HG02642 (cell line): Measurements from ENCODE around the gene INPPL1.

ENCODE experiments used
- ATAC-seq: cut with Tn5 transposase; IDR thresholded peaks from one replicate; pipeline ENCODE4 v1.9.1; 2021; ENCODE audit warnings: mild to moderate bottlenecking; ENCODE audit not compliant: unreplicated experiment, poor library complexity

INPPL1 gene

GRCh38 chr11:72231396-72232259, 7.1 kb downstream of the INPPL1 start:
- no peak for ATAC-seq

DNA sequence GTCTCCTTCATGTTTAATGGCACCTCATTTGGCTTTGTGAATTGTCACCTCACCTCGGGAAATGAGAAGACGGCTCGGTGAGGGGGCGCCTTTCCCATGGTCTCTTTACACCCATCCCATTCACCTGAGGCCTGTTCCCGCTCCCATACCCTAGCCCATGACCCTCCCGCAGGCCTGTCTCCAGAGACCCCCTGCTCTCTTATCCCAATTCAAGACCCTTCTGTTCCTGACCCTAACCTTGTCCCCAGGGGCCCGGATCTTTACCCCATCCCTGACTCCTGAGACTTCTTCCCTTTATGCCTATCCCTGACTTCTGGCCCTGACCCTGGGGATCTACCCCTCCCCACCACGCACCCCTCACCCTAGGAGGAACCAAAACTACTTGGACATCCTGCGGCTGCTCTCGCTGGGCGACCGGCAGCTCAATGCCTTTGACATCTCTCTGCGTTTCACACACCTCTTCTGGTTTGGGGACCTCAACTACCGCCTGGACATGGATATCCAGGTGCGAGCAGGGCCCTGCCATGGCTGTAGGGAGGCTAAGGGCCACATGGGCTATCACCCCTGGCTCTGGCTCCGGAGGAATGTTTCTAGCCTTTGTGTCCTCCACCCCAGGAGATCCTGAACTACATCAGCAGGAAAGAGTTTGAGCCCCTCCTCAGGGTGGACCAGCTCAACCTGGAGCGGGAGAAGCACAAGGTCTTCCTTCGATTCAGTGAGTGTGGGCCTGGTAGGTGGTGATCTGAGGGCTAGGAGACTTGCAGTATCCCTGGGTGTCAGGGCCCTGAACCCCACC, 7.9 kb downstream of the INPPL1 start:
- no peak for ATAC-seq

DNA sequence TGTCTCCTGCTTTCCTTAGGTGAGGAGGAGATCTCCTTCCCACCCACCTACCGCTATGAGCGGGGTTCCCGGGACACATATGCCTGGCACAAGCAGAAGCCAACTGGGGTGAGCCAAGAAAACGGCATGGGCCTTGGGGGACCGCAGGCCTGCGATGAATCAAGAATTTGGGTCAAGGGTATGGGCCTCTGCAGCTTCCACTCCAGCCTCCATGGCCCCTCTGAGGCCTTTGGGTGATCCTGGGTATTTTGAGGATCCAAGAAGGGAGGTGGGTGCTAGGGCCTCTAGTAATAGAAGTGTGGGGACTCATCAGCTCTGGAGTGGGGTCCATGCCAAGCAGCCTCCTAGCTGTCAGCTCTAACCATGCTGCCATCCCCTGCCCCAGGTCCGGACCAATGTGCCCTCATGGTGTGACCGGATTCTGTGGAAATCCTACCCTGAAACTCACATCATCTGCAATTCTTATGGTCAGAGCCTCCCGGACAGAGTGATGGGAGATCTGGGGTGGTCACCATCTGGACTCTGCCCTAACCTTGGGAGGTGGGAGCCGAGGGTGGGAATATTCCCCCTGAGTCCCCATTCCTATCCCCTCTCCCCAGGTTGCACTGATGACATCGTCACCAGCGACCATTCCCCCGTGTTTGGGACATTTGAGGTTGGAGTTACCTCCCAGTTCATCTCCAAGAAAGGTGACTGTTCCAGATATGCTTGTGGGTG, 8.6 kb downstream of the INPPL1 start:
- no peak for ATAC-seq

GRCh38 chr11:72233773-72234513, 9.4 kb downstream of the INPPL1 start:
- no peak for ATAC-seq

DNA sequence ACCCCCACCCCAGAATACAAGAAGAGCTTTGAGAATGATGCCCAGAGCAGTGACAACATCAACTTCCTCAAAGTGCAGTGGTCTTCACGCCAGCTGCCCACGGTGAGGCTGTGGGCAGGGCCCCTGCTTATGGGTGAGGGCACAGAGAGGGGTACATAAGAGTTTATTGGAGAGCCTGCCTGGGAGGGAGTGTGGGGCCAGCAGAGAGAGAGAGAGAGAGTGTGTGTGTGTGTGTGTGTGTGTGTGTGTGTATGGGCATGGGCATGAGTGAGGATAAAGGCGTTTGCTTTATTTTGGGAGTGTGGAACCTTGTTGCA, 9.9 kb downstream of the INPPL1 start:
- no peak for ATAC-seq

- no peak for ATAC-seq
Observed at GRCh38 chr11:72234920-72235319, 10.4 kb downstream of the INPPL1 start.

GRCh38 chr11:72235351-72236057, 10.9 kb downstream of the INPPL1 start:
- no peak for ATAC-seq

- no peak for ATAC-seq
Observed at GRCh38 chr11:72236083-72236697, 11.6 kb downstream of the INPPL1 start.

DNA sequence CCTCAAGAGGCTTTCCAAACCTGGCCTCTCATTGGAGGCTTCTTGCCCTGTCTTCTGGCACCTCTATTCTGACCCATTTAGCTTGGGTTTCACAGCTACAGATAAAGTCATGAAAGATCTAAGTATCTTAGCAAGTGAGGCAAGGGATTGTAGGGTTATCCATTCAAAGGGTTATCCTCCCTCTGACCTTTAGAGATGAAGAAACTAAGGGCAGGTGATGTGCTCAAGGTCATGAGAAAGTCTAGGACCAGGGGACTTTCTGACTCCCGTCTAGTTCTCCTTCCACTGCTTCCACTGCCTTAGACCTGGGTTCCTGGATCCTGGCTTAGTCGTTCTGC, 12.2 kb downstream of the INPPL1 start:
- ATAC-seq: no peak

GRCh38 chr11:72237112-72237931, 12.8 kb downstream of the INPPL1 start:
- no peak for ATAC-seq

- no peak for ATAC-seq
Observed at GRCh38 chr11:72238040-72238450, 13.5 kb downstream of the INPPL1 start.

DNA sequence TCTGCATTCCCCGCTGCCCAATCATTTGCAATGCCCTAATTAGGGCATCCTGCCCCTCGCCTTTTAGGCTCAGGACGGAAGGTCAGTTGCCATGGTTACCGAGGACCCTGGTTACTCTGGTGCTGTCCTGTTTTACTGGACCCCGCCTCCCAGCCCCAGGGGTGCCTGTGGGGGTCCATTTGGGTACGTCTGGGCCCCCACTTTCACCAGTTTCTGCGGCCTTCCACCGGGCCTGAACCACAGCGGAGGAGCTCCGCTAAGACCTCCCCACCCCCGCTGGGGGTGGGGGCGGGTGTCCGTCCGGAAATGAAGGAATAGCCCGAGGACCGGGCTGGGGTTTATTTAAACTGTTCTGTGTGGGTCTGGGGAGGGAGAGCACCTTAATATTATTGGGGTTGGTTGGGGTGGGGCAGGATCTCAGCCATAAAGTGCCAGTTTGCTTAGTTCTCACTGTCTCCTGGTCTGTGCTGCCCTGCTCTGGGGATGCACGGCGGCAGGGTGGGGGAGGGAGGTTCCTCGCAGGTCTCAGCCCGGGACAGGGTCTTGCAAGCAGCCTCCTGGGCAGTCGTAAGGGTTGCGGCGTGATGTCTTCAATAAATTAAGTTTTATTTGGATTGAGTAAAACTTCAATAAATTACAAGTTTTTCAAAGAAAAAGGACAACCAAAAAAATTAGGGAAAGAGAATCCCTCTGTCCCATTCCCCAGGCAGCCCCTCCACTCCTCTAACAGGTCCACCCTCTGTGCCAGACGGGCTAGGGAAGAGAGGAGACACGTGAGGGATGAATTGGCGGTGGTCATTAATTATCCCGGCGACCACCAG, 14.1 kb downstream of the INPPL1 start:
- no peak for ATAC-seq

DNA sequence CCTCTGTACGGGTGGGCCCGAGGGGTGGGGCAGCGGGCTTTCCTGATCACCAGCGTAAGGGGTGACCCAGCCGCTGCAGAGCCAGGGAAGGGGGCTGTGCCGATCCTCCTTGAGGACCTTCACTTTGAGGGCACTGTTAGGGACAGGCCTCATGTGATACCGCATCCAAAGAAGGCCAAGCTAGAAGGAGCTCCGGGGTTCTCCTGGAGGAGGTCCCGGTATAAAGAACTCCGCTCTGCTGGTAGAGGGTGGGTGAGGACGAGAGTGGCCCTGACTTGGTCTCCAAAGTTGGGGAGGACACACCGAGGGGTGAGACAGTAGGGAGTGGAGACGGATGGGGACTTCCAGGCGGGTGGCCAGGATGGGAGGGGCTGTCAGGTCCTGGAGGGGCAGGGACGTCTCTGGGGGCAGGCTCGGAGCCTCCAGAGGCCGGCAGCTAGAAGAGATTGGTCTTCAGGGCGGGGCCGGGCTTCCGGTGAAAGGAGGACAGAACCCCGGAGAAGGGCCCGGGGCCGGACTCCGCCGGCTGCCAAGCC, 14.8 kb downstream of the INPPL1 start:
- ATAC-seq: no peak

DNA sequence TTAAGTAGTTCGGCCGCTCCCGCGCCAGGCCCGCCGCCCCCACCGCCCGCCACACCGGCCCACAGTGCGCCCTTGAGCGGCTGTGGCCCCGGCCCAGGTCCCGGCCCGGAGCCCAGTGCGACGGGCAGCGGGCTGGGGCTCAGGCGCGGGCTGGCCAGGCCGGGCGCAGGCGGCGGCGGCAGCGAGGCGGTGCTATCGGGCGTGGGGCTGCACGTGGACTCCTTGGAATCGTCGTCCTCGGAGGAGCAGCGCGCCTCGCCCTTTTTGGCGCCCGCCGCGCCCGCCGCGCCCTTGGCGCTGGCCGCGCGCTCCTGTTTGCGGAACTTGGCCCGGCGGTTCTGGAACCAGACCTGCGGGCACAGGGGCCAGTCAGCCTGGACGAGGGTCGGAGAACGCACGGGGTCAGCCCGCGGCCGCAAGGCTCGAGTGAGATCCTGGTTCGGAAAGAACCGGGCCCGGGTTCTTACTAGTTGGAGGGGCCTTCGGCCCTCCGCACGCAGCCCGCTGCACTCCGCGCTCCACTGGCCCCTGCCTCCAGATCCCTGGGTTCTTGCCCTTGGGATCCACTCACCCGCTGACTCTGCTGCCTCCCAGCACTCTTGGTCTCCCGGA, 15.4 kb downstream of the INPPL1 start:
- no peak for ATAC-seq

GRCh38 chr11:72240461-72241290, 16.1 kb downstream of the INPPL1 start:
- no peak for ATAC-seq

DNA sequence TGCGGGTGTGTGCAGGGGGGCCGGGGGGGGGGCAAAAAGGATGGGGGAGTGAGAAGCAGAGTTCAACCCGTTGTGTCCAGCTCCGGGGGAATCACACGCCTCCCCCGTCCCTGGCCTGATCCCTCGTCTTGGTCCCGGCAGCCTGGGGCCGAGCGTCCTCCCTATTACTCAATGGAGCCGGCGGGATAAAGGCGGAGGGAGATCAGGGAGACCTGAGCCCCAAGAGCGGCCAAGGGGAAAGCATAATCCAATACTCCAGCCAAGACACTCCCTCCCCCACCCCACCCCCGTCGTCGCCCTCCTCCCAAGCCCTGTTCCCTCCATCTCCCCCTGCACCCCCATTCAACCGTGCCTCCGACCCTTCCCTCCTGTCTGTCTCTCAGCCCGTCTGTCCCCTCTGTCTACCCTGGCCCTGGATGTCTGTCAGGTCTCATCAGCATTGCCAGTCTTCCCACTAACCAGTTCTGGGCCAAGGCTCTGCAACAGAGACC, 16.8 kb downstream of the INPPL1 start:
- no peak for ATAC-seq
